Left ventricle myocardium inferior (tissue), 1 donor: Measurements from ENCODE around the gene KIAA0513. TPM values are rescaled to one million over a fixed set of nuclear protein-coding genes. Genes with fewer than 3 reads are reported as not detected.

Source experiments
- DNase-seq: peaks from one replicate; pipeline ENCODE4 v3.0.0-alpha.2; 2020
- H3K27ac ChIP-seq: fragments of 200-600 bp; replicated peaks from 2 replicates; pipeline ENCODE4 v1.8.0; 2021
- H3K27me3 ChIP-seq: fragments of 200-600 bp; 2 replicates; pipeline ENCODE4 v1.8.0; 2021; ENCODE audit warnings: low read depth
- H3K36me3 ChIP-seq: fragments of 200-600 bp; 2 replicates; pipeline ENCODE4 v1.8.0; 2021
- H3K4me1 ChIP-seq: fragments of 200-600 bp; 2 replicates; pipeline ENCODE4 v1.8.0; 2021
- H3K4me3 ChIP-seq: fragments of 200-600 bp; 2 replicates; pipeline ENCODE4 v1.8.0; 2021; ENCODE audit warnings: mild to moderate bottlenecking, moderate library complexity
- H3K9me3 ChIP-seq: fragments of 200-600 bp; replicated peaks from 2 replicates; pipeline ENCODE4 v1.8.0; 2021
- CTCF ChIP-seq: fragments of 200-600 bp; IDR thresholded peaks from 2 replicates; pipeline ENCODE4 v1.8.0; 2021; ENCODE audit warnings: antibody characterized with exemption, mild to moderate bottlenecking, borderline replicate concordance
- intact Hi-C: fragments of 100-400 bp; cut with micrococcal nuclease; formaldehyde crosslinking; loops from one replicate; pipeline ENCODE4 v1.11.0; 2022
- total RNA-seq: library from RNA; stranded (reverse); fragmentation: NEBNext Ultra II Directional; extraction: Animal tissue kit (Norgen Biotek cat#: 25700); gene quantifications from one replicate; pipeline ENCODE4 v1.2.1, GENCODE V29; 2021
- donor health status: DM: no; HTN: yes; CAD: no; lungs with severe emphysema.

KIAA0513 gene
- total RNA-seq, 1 donor from 2014 or later, result 10.0 TPM

GRCh38 chr16:85040685-85041084 lies 13.1 kb downstream of the KIAA0513 start:
- intact Hi-C loops, result no loop called here
- peaks cover 2% of the 10 kb centered on the region for H3K36me3 ChIP-seq

DNA sequence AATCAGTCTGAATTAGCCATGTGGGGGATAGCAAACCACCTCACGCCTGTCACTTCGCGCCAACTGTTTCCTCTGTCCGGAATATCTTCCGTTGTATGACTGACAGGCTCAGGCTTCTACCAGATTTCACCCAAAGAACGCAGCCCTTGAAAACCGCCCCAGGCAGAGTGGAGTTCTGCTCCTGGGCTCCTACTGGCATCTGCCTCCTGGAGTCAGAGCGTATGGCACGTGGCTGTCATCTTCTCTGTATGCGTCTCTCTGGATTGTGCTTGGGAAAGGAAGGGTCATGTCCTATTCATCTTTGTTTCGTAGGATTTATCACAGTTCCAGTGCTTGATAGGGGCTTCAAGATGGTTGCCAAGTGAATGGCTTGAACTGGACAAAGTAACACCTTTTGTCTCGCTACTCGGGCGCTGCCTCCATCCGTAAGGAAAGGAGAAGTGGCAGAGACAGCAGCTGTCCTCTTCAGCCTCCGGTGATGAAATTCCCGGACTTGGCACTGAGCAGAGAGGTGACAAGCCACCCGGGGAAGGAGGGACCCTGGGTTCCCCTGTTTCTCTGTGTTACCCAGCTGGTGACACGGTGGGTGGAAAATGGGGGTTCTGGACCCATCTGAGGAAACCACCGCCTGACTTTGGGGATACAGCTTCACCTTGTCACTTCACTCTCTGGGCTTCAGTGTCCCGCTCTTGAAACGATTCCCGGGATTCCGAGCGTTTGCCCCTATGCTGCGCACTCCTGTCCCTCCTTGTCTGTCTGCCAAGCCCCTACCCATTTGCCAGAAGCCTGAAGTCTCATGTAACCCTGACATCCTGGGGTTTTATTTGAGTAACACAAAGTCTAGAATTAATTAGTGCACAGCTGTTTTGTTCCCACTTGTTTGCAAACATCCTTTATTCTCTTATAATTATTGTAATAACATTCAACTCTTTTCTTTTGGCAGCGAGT lies 13.9 kb downstream of the KIAA0513 start:
- H3K27ac ChIP-seq, result no peak overlapping the region
- H3K4me1 ChIP-seq, result no peaks in the 10 kb centered on the region
- H3K36me3 ChIP-seq, result peaks cover 2% of the 10 kb centered on the region
- intact Hi-C loops, result no loop called here
- TF ChIP-seq CTCF, result no peak
- no peak overlapping the region for H3K4me3 ChIP-seq
- H3K27me3 ChIP-seq, result no peaks in the 10 kb centered on the region
- DNase-seq, result no peak
- H3K9me3 ChIP-seq, result no peaks in the 10 kb centered on the region

More at GRCh38 chr16:85040685-85041084, 13.1 kb downstream of the KIAA0513 start:
- no peak for DNase-seq
- Histone ChIP-seq H3K9me3 (no peaks in the 10 kb centered on the region), H3K4me3 (no peak overlapping the region), H3K4me1 (no peaks in the 10 kb centered on the region), H3K27me3 (no peaks in the 10 kb centered on the region), H3K27ac (no peak overlapping the region)
- TF ChIP-seq CTCF, result no peak

DNA sequence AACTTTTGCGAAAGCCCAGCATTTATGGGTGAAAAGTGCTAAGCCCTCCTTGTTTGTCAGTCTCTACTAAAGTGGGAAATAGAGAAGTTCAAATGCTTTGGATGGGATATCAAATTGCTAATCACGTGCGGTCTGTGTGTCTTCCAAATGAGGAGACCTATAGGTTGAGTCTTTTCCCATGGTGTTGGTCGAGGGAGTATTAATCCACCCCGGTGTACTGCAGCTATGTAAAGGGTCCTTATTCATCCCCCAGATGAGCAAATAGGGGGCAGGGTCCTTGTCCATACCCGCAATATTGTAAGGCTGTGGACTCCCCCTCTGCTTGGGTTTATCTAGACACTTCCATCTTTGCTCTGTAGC lies 14.6 kb downstream of the KIAA0513 start:
- TF ChIP-seq CTCF, result no peak
- Histone ChIP-seq H3K9me3 (no peaks in the 10 kb centered on the region), H3K27ac (no peak overlapping the region), H3K4me3 (no peak overlapping the region), H3K36me3 (peaks cover 2% of the 10 kb centered on the region), H3K27me3 (no peaks in the 10 kb centered on the region), H3K4me1 (peaks cover 4% of the 10 kb centered on the region)
- intact Hi-C loops, result no loop called here
- DNase-seq, result no peak

- no peak overlapping the region for H3K27ac ChIP-seq
- DNase-seq, result no peak
- H3K4me3 ChIP-seq, result no peak overlapping the region
- H3K4me1 ChIP-seq, result peaks cover 9% of the 10 kb centered on the region
- no peaks in the 10 kb centered on the region for H3K9me3 ChIP-seq
- no peak for TF ChIP-seq CTCF
- intact Hi-C loops, result no loop called here
- H3K27me3 ChIP-seq, result no peaks in the 10 kb centered on the region
- H3K36me3 ChIP-seq, result peaks cover 2% of the 10 kb centered on the region
Observed at GRCh38 chr16:85042606-85043005, 15.0 kb downstream of the KIAA0513 start.

GRCh38 chr16:85045077-85045476 lies 17.5 kb downstream of the KIAA0513 start:
- no peaks in the 10 kb centered on the region for H3K9me3 ChIP-seq
- intact Hi-C loops, result no loop called here
- no peak overlapping the region for H3K4me3 ChIP-seq
- no peak for DNase-seq
- H3K4me1 ChIP-seq, result peaks cover 11% of the 10 kb centered on the region
- peaks cover 2% of the 10 kb centered on the region for H3K36me3 ChIP-seq
- TF ChIP-seq CTCF, result no peak
- no peaks in the 10 kb centered on the region for H3K27me3 ChIP-seq
- no peak overlapping the region for H3K27ac ChIP-seq
